Breast epithelium (tissue), 3 donors: ENCODE measurements around the gene MTR.

Experiments
- CTCF ChIP-seq, 3 donors: fragments of 450-650 bp; IDR thresholded peaks; one replicate each; pipeline ENCODE4 v1.5.1; 2016 to 2017; ENCODE audit warnings: antibody characterized with exemption in 3 of 3, mild to moderate bottlenecking in 3 of 3, moderate library complexity in 3 of 3
- POLR2A ChIP-seq: fragments of 450-650 bp; IDR thresholded peaks from one replicate; pipeline ENCODE4 v1.6.1; 2016; ENCODE audit warnings: antibody characterized with exemption, mild to moderate bottlenecking, moderate library complexity

DNA sequence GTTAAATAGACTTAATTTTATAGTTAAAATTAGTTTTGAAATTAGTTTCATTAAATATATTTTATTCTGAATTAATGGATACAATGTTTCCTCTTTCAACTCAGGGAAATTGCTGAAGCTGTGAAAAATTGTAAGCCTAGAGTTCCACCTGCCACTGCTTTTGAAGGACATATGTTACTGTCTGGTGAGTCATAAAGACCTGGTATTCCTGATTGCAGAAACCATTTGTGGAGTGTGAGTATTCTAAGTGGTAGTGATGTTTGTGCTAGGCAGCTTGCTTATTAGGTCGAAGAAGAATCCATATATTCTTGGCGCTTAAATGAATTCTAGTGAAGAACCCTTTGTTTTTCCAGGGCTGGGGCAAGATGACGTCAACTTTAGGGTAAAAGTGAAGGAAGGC is 34.0 kb downstream of the MTR start:
- TF ChIP-seq CTCF (IDR thresholded peaks at IDR 0.05) (no peak), POLR2A (no peak)
